Skeletal muscle tissue (tissue), 4 donors: ENCODE data around the gene RAB4A. TPM values are rescaled to one million over a fixed set of nuclear protein-coding genes. Genes with fewer than 3 reads are reported as not detected.

Experiments used
- H3K27ac ChIP-seq: one replicate; pipeline ENCODE4 v1.7.0; 2013; ENCODE audit warnings: mild to moderate bottlenecking, low read depth, low read length, inconsistent platforms
- H3K27me3 ChIP-seq, 3 donors: one replicate each; pipeline ENCODE4 v1.7.0; 2013; ENCODE audit warnings: low read length in 3 of 3; ENCODE audit not compliant: control insufficient read depth in 3 of 3, insufficient read depth in 3 of 3
- H3K36me3 ChIP-seq, 3 donors: one replicate each; pipeline ENCODE4 v1.7.0; 2013; ENCODE audit warnings: low read length in 3 of 3; ENCODE audit not compliant: control insufficient read depth in 3 of 3, insufficient read depth in 3 of 3
- H3K4me1 ChIP-seq, 3 donors: one replicate each; pipeline ENCODE4 v1.7.0; 2013; ENCODE audit warnings: low read length in 3 of 3, mild to moderate bottlenecking in 3 of 3; ENCODE audit not compliant: control insufficient read depth in 3 of 3, insufficient read depth in 3 of 3
- H3K4me3 ChIP-seq, 3 donors: one replicate each; pipeline ENCODE4 v1.7.0; 2013; ENCODE audit warnings: low read length in 3 of 3
- H3K9ac ChIP-seq, 3 donors: one replicate each; pipeline ENCODE4 v1.7.0; 2013; ENCODE audit warnings: low read length in 3 of 3, mild to moderate bottlenecking in 3 of 3, moderate library complexity in 2 of 3, low read depth in 1 of 3
- H3K9me3 ChIP-seq, 3 donors: one replicate each; pipeline ENCODE4 v1.7.0; 2013; ENCODE audit warnings: low read length in 3 of 3; ENCODE audit not compliant: control insufficient read depth in 3 of 3
- total RNA-seq: library from RNA; depleted of rRNA; stranded (reverse); fragments of >200 nt; gene quantifications from one replicate; pipeline ENCODE4 v1.2.3, GENCODE V29; 2014
- donor health status: Osteomylitis.

Gene RAB4A
- total RNA-seq, 1 donor from 2014 or later = 25.1 TPM

- peaks cover 22 to 27% (median 22%) of the 10 kb centered on the region in 3 donors for H3K36me3 ChIP-seq
- peaks cover 9 to 15% (median 10%) of the 10 kb centered on the region in 3 donors for H3K4me1 ChIP-seq
- H3K27ac ChIP-seq = peak overlapping the region; percentile 63
- no peaks in the 10 kb centered on the region for H3K9me3 ChIP-seq
- no peak overlapping the region for H3K9ac ChIP-seq
- H3K4me3 ChIP-seq = no peak overlapping the region
- no peaks in the 10 kb centered on the region for H3K27me3 ChIP-seq
These were observed 24.8 kb downstream of the RAB4A start for GRCh38 chr1:229295745-229296144.

- Histone ChIP-seq H3K36me3 (peaks cover 27 to 32% (median 27%) of the 10 kb centered on the region in 3 donors), H3K27me3 (no peaks in the 10 kb centered on the region), H3K9ac (no peak overlapping the region), H3K27ac (peak overlapping the region; percentile 63), H3K4me1 (peaks cover 9 to 15% (median 10%) of the 10 kb centered on the region in 3 donors), H3K9me3 (no peaks in the 10 kb centered on the region), H3K4me3 (no peak overlapping the region)
These were observed 25.6 kb downstream of the RAB4A start for GRCh38 chr1:229296541-229296941.

- Histone ChIP-seq H3K9me3 (no peaks in the 10 kb centered on the region), H3K27me3 (no peaks in the 10 kb centered on the region), H3K4me1 (peaks cover 9 to 15% (median 10%) of the 10 kb centered on the region in 3 donors), H3K9ac (no peak overlapping the region), H3K4me3 (no peak overlapping the region), H3K36me3 (peaks cover 26 to 32% (median 29%) of the 10 kb centered on the region in 3 donors), H3K27ac (no peak overlapping the region)
These were observed 26.8 kb downstream of the RAB4A start for GRCh38 chr1:229297746-229298145.

GRCh38 chr1:229298420-229298819 is 27.5 kb downstream of the RAB4A start:
- Histone ChIP-seq H3K27ac (no peak overlapping the region), H3K4me3 (no peak overlapping the region), H3K27me3 (no peaks in the 10 kb centered on the region), H3K36me3 (peaks cover 22 to 35% (median 29%) of the 10 kb centered on the region in 3 donors), H3K4me1 (peaks cover 9 to 15% (median 10%) of the 10 kb centered on the region in 3 donors), H3K9me3 (no peaks in the 10 kb centered on the region), H3K9ac (no peak overlapping the region)

GRCh38 chr1:229298887-229299503 is 28.1 kb downstream of the RAB4A start:
- no peaks in the 10 kb centered on the region for H3K27me3 ChIP-seq
- H3K4me1 ChIP-seq = peaks cover 9 to 15% (median 10%) of the 10 kb centered on the region in 3 donors
- peaks cover 22 to 39% (median 29%) of the 10 kb centered on the region in 3 donors for H3K36me3 ChIP-seq
- H3K27ac ChIP-seq = no peak overlapping the region
- H3K9ac ChIP-seq = no peak overlapping the region
- H3K9me3 ChIP-seq = no peaks in the 10 kb centered on the region
- no peak overlapping the region for H3K4me3 ChIP-seq

- Histone ChIP-seq H3K36me3 (peaks cover 28 to 45% (median 33%) of the 10 kb centered on the region in 3 donors), H3K4me3 (no peak overlapping the region), H3K9me3 (no peaks in the 10 kb centered on the region), H3K27ac (no peak overlapping the region), H3K9ac (no peak overlapping the region), H3K27me3 (no peaks in the 10 kb centered on the region), H3K4me1 (peaks cover 9 to 15% (median 10%) of the 10 kb centered on the region in 3 donors)
These were observed 29.3 kb downstream of the RAB4A start for GRCh38 chr1:229300099-229300757.

DNA sequence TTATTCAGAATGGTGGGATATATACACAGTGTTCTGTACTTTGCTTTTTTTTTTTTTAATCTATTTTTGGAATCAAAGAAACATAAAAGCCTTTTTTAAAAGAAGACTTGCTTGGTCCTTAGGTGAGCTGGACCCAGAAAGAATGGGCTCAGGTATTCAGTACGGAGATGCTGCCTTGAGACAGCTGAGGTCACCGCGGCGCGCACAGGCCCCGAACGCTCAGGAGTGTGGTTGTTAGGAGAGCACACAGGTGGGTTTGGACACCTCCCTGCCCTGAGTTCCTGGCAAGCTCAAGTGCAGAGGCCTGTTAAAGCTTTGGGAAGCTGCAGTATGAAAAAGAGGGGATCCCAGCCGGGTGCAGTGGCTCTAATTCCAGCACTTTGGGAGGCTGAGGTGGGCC is 31.8 kb downstream of the RAB4A start:
- Histone ChIP-seq H3K36me3 (peaks cover 28 to 49% (median 28%) of the 10 kb centered on the region in 3 donors), H3K4me1 (no peaks in the 10 kb centered on the region), H3K9me3 (no peaks in the 10 kb centered on the region), H3K4me3 (no peak overlapping the region), H3K27ac (no peak overlapping the region), H3K27me3 (no peaks in the 10 kb centered on the region), H3K9ac (no peak overlapping the region)

- Histone ChIP-seq H3K27me3 (no peaks in the 10 kb centered on the region), H3K4me3 (no peak overlapping the region), H3K9me3 (no peaks in the 10 kb centered on the region), H3K27ac (no peak overlapping the region), H3K9ac (no peak overlapping the region), H3K4me1 (peaks cover 2 to 5% (median 4%) of the 10 kb centered on the region in 3 donors), H3K36me3 (peaks cover 27 to 52% (median 29%) of the 10 kb centered on the region in 3 donors)
These were observed 32.9 kb downstream of the RAB4A start for GRCh38 chr1:229303855-229304254.

GRCh38 chr1:229305392-229305791 is 34.5 kb downstream of the RAB4A start:
- Histone ChIP-seq H3K4me3 (no peak overlapping the region), H3K27ac (no peak overlapping the region), H3K4me1 (peaks cover 8 to 13% (median 11%) of the 10 kb centered on the region in 3 donors), H3K27me3 (no peaks in the 10 kb centered on the region), H3K9ac (no peak overlapping the region), H3K9me3 (no peaks in the 10 kb centered on the region), H3K36me3 (peaks cover 12 to 37% (median 18%) of the 10 kb centered on the region in 3 donors)

DNA sequence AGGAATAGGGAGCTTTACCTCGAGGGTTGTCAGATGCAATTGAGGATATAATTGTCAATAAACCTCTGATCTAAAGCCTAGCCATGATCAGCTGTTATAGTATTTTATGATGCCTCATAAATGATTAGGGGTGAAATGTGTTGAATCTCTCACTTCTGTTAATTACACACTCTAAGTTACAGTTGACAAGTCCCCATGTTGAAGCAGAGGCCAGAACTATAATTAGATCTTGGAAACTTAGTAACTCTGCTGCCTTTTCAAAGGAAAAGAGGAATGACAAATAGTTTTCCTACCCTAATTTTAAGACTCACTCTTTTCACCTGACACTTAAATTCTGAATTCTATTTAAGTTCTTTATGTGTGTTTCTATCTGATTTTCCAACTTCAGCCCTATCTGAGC is 38.2 kb downstream of the RAB4A start:
- no peaks in the 10 kb centered on the region for H3K9me3 ChIP-seq
- peaks cover 8 to 16% (median 11%) of the 10 kb centered on the region in 3 donors for H3K4me1 ChIP-seq
- no peak overlapping the region for H3K9ac ChIP-seq
- peaks cover 6 to 16% (median 10%) of the 10 kb centered on the region in 3 donors for H3K36me3 ChIP-seq
- H3K27me3 ChIP-seq = no peaks in the 10 kb centered on the region
- no peak overlapping the region for H3K27ac ChIP-seq
- H3K4me3 ChIP-seq = no peak overlapping the region
